ENCODE data around the gene ZER1.
"Not testable (repeated sequence)": the region's sequence is repeated elsewhere in the genome, so short reads cannot be mapped to it uniquely, and the experiment has no call there.

ZER1 gene

DNA sequence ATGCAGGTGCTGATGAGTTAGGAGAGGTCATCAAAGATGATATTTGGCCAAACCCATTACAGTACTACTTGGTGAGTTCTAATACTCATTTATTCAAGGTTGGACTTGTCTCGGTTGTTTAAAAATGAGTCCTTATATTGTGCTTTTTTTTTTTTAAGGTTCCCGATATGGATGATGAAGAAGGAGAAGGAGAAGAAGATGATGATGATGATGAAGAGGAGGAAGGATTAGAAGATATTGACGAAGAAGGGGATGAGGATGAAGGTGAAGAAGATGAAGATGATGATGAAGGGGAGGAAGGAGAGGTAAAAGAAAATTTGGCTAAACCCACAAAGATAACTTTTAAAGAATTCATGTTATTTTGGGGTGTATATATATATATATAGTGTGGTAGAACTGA is 78.0 kb downstream of the ZER1 start:
- DNase-seq (ENCODE audit: low read depth in 3 of 3), result not testable (repeated sequence)

- no peak for DNase-seq (ENCODE audit: low read depth in 3 of 3)
Measured at GRCh38 chr9:128690684-128691034, 81.1 kb downstream of the ZER1 start.

DNA sequence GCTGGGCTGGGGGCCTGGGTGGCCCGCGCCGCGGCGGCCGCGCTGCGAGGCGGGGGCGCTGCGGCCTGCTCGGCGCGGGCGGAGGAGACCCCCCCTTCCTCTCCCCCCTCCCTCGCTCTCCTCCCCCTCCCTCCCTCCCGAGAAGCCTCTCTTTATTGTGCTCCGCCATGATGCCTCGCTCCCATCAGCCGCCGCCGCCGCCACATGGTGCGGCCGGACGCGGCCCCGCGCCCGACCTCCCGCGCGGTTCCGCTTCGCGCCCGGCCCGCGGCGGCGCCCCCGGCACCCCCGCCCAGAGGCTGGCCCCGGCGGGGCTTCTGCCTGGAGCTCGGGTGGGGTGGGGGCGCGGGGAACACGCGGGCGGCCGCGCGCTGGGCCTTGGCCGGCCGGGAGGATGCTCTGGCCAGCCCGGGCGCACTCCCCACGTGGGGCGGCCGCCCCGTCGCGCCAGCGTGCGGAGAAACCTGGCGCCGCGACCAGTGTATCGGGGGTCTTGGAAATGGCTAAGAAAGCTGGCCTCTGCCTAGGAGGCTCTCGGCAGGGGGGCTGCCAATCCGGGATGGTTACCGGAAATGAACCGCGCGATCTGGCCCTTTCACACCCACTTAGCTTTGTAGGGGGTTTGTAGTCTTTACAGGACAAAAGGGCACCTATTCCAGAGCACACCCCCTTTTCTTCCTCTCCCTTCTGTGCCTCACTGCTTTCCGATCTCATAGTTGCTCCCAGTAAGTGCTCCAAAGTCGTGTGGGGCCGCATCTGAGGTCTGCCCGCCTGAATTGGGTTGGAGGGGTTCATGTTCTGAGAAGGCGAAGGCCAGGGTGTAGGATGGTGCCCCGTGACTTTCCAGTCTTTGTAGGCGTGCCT is 81.7 kb downstream of the ZER1 start:
- peak in 1 of 3 experiments; percentile 46 for DNase-seq (ENCODE audit: low read depth in 3 of 3)

GRCh38 chr9:128689293-128689774 is 82.4 kb downstream of the ZER1 start:
- peak in 1 of 3 experiments; percentile 64 for DNase-seq (ENCODE audit: low read depth in 3 of 3)

GRCh38 chr9:128688501-128689292 is 83.0 kb downstream of the ZER1 start, which contains the start of gene SET:
TSS of gene SET (plus strand) at chr9:128689222. CDS start at chr9:128689583, 361 bp downstream.
- peak; percentile 85 to 87 (median 87) for DNase-seq (ENCODE audit: low read depth in 3 of 3)

GRCh38 chr9:128687453-128687852 is 84.3 kb downstream of the ZER1 start:
- no peak for DNase-seq (ENCODE audit: low read depth in 3 of 3)

- DNase-seq (ENCODE audit: low read depth in 3 of 3), result no peak
Measured at GRCh38 chr9:128685636-128686489, 85.9 kb downstream of the ZER1 start.

GRCh38 chr9:128684325-128685199 is 87.2 kb downstream of the ZER1 start:
- peak in 2 of 3 experiments; percentile 44 to 59 for DNase-seq (ENCODE audit: low read depth in 3 of 3)

GRCh38 chr9:128684065-128684324 is 87.7 kb downstream of the ZER1 start:
- DNase-seq (ENCODE audit: low read depth in 3 of 3), result no peak

GRCh38 chr9:128683340-128684064 is 88.2 kb downstream of the ZER1 start:
- no peak for DNase-seq (ENCODE audit: low read depth in 3 of 3)

Measured in stimulated activated CD4-positive, alpha-beta T cell treated with anti-CD3 and anti-CD28 coated beads, TNF-alpha, amount 100 ng/mL, for 4 hours (primary cell).